ENCODE data around the gene CNTN1.

- TF ChIP-seq BRCA1 (IDR thresholded peaks at IDR 0.05; ENCODE audit: low read depth, low read length) (no peak), CTCF (IDR thresholded peaks at IDR 0.05; ENCODE audit: control extremely low read depth in 1 of 3, insufficient read depth in 1 of 3, low read depth in 1 of 3, low read length in 3 of 3) (no peak), POLR2AphosphoS5 (IDR thresholded peaks at IDR 0.05; ENCODE audit: low read depth, low read length) (no peak), CEBPB (IDR thresholded peaks at IDR 0.05; ENCODE audit: low read depth, low read length) (no peak), EP300 (IDR thresholded peaks at IDR 0.05; ENCODE audit: borderline replicate concordance in 1 of 2, low read depth in 2 of 2, low read length in 2 of 2) (no peak)
Measured at GRCh38 chr12:40792792-40793386, 100.7 kb downstream of the CNTN1 start.

All from H1 (cell line).